ENCODE data around the gene SEC62.

DNA sequence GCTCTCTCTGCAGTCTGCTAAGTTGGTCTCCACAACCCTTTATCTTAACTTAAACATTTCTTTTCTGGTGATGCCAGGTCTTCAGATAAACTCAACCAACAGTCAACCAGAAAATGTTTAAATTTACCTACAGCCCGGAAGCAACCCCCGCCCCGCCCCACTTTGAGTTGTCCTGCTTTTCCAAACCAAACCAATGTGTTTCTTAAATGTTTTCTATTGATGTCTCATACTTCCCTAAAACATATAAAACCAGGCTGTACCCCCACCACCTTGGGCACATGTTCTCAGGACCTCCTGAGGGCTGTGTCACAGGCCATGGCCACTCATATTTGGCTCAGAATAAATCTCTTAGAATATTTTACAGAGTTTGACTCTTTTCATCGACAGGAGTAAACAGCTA, 58.0 kb downstream of the SEC62 start:
- no peak for TF ChIP-seq POLR2A (IDR thresholded peaks at IDR 0.05)
- TF ChIP-seq, protein P1, sequence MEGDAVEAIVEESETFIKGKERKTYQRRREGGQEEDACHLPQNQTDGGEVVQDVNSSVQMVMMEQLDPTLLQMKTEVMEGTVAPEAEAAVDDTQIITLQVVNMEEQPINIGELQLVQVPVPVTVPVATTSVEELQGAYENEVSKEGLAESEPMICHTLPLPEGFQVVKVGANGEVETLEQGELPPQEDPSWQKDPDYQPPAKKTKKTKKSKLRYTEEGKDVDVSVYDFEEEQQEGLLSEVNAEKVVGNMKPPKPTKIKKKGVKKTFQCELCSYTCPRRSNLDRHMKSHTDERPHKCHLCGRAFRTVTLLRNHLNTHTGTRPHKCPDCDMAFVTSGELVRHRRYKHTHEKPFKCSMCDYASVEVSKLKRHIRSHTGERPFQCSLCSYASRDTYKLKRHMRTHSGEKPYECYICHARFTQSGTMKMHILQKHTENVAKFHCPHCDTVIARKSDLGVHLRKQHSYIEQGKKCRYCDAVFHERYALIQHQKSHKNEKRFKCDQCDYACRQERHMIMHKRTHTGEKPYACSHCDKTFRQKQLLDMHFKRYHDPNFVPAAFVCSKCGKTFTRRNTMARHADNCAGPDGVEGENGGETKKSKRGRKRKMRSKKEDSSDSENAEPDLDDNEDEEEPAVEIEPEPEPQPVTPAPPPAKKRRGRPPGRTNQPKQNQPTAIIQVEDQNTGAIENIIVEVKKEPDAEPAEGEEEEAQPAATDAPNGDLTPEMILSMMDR (IDR thresholded peaks at IDR 0.05), result no peak

All from prostate gland (tissue), 2 donors.